ENCODE measurements around the gene RPS3A.

GRCh38 chr4:151107063-151107462 lies 7.6 kb downstream of the RPS3A start:
- TF ChIP-seq ZFP36 (IDR thresholded peaks at IDR 0.05; ENCODE audit: low read depth, low read length, partially characterized antibody): no peak
- no peak for TF ChIP-seq KDM1A (IDR thresholded peaks at IDR 0.05)
- no peak for TF ChIP-seq MXD1 (CRISPR knock-in tag; IDR thresholded peaks at IDR 0.05; ENCODE audit: borderline replicate concordance, poor library complexity, severe bottlenecking)
- TF ChIP-seq USF2 (CRISPR knock-in tag; IDR thresholded peaks at IDR 0.05): no peak
- no peak for TF ChIP-seq SPI1 (IDR thresholded peaks at IDR 0.05; ENCODE audit: borderline replicate concordance, low read depth, low read length)
- no peak for TF ChIP-seq EZH2 (IDR thresholded peaks at IDR 0.05; ENCODE audit: borderline replicate concordance, low read depth, low read length)
- TF ChIP-seq ZNF124 (CRISPR knock-in tag; IDR thresholded peaks at IDR 0.05): no peak
- TF ChIP-seq SMAD3 (CRISPR knock-in tag; conservative IDR thresholded peaks at IDR 0.05): no peak
- TF ChIP-seq KAT2B (IDR thresholded peaks at IDR 0.05; ENCODE audit: low read depth, low read length): no peak
- TF ChIP-seq ZBTB40 (IDR thresholded peaks at IDR 0.05): no peak
- TF ChIP-seq ZBTB40 (CRISPR knock-in tag; IDR thresholded peaks at IDR 0.05): no peak
- TF ChIP-seq TEAD4 (IDR thresholded peaks at IDR 0.05; ENCODE audit: low read length): no peak
- TF ChIP-seq TEAD4 (CRISPR knock-in tag; IDR thresholded peaks at IDR 0.05; ENCODE audit: borderline replicate concordance): no peak
- TF ChIP-seq JUN (IDR thresholded peaks at IDR 0.05; ENCODE audit: borderline replicate concordance, low read depth, low read length): no peak
- no peak for TF ChIP-seq JUN (CRISPR knock-in tag; IDR thresholded peaks at IDR 0.05; ENCODE audit: borderline replicate concordance)
- no peak for TF ChIP-seq KLF16 (IDR thresholded peaks at IDR 0.05)
